ENCODE results near the gene COL18A1.

The COL18A1 gene

GRCh38 chr21:45536301-45537081 is 131.5 kb downstream of the COL18A1 start:
- no peak overlapping the region for H3K27ac ChIP-seq (replicated peaks; ENCODE audit: low read length)
- H2AFZ ChIP-seq (ENCODE audit: low read length), result no peak overlapping the region
- no peaks in the 10 kb centered on the region for H3K27me3 ChIP-seq (ENCODE audit: control insufficient read depth in 3 of 3, insufficient read depth in 3 of 3, low read depth in 1 of 3, low read length in 3 of 3)
- H3K4me3 ChIP-seq (ENCODE audit: low read length in 2 of 2), result no peak overlapping the region
- H2BK15ac ChIP-seq (ENCODE audit: low read length), result no peak overlapping the region
- H3K4me2 ChIP-seq (ENCODE audit: insufficient read depth, low read length, poor library complexity, severe bottlenecking), result no peak overlapping the region
- H3K4ac ChIP-seq (ENCODE audit: low read length), result no peak overlapping the region
- WGBS, 2 donors (ENCODE audit: extremely low coverage in 2 of 2, insufficient read length in 2 of 2, insufficient replicate concordance in 1 of 2), result no CpG with 5 or more reads among the region's 31 CpGs
- peaks cover 5 to 9% of the 10 kb centered on the region in 2 donors for H3K4me1 ChIP-seq (ENCODE audit: control insufficient read depth in 2 of 2, insufficient read depth in 1 of 2, low read depth in 1 of 2, low read length in 2 of 2)
- no peak overlapping the region for H2BK5ac ChIP-seq (ENCODE audit: low read length)
- no peaks in the 10 kb centered on the region for H3K9me3 ChIP-seq (replicated peaks in 1 of 2; ENCODE audit: control insufficient read depth in 2 of 2, insufficient read depth in 1 of 2, low read depth in 1 of 2, low read length in 2 of 2)
- no peak overlapping the region for H2AK5ac ChIP-seq (ENCODE audit: low read depth, low read length)
- H3K79me1 ChIP-seq (ENCODE audit: low read depth, low read length), result peaks cover 45% of the 10 kb centered on the region
- peak overlapping the region; percentile 37 for H3K23ac ChIP-seq (ENCODE audit: low read depth, low read length, poor library complexity)
- H2BK12ac ChIP-seq (ENCODE audit: low read length), result no peak overlapping the region
- DNase-seq (ENCODE audit: low spot score), result no peak
- no peak overlapping the region for H4K91ac ChIP-seq (ENCODE audit: low read depth, low read length, poor library complexity)
- no peak overlapping the region for H3K14ac ChIP-seq (ENCODE audit: low read length)
- peak overlapping the region; percentile 60 for H3K9ac ChIP-seq (ENCODE audit: low read depth, low read length, poor library complexity)
- peak overlapping the region; percentile 45 for H3K18ac ChIP-seq (ENCODE audit: low read length)
- H4K8ac ChIP-seq (ENCODE audit: low read depth, low read length), result no peak overlapping the region
- H3K36me3 ChIP-seq (replicated peaks in 1 of 2; ENCODE audit: control insufficient read depth in 2 of 2, insufficient read depth in 2 of 2, low read length in 2 of 2), result peaks cover 0 to 13% of the 10 kb centered on the region in 2 donors
- H2BK120ac ChIP-seq (ENCODE audit: low read depth, low read length), result no peak overlapping the region

DNA sequence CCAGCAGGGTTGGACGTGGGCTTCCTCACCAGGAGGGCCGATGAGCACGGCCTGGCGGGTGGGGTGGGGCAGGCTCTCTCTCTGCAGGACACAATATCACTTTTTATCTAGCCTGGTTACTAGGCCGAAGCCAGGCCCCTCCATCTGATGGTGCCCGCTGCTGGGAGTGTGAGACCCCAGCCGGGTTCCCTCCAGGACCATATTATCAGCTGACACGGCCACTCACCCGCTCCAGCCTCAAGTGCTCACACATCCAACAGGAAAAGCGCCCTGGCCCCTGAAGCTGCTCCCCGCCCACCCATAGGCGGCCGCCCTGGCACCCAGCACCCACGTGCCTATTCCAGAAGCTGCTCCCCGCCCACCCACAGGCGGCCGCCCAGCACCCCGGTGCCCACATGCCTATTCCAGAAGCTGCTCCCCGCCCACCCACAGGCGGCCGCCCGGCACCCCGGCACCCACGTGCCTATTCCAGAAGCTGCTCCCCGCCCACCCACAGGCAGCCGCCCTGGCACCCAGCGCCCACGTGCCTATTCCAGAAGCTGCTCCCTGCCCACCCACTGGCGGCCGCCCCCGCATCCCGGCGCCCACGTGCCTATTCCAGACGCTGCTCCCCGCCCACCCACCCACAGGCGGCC is 132.3 kb downstream of the COL18A1 start:
- no peak for DNase-seq (ENCODE audit: low spot score)
- Histone ChIP-seq H3K23ac (ENCODE audit: low read depth, low read length, poor library complexity) (no peak overlapping the region), H3K9ac (ENCODE audit: low read depth, low read length, poor library complexity) (no peak overlapping the region), H3K4me2 (ENCODE audit: insufficient read depth, low read length, poor library complexity, severe bottlenecking) (no peak overlapping the region), H2BK12ac (ENCODE audit: low read length) (no peak overlapping the region), H4K8ac (ENCODE audit: low read depth, low read length) (no peak overlapping the region), H2AFZ (ENCODE audit: low read length) (no peak overlapping the region), H3K79me1 (ENCODE audit: low read depth, low read length) (peaks cover 41% of the 10 kb centered on the region), H4K91ac (ENCODE audit: low read depth, low read length, poor library complexity) (no peak overlapping the region), H3K18ac (ENCODE audit: low read length) (no peak overlapping the region), H3K4me3 (ENCODE audit: low read length in 2 of 2) (no peak overlapping the region), H2BK5ac (ENCODE audit: low read length) (no peak overlapping the region), H3K27ac (replicated peaks; ENCODE audit: low read length) (no peak overlapping the region), H3K9me3 (replicated peaks in 1 of 2; ENCODE audit: control insufficient read depth in 2 of 2, insufficient read depth in 1 of 2, low read depth in 1 of 2, low read length in 2 of 2) (no peaks in the 10 kb centered on the region), H2AK5ac (ENCODE audit: low read depth, low read length) (no peak overlapping the region), H3K27me3 (ENCODE audit: control insufficient read depth in 3 of 3, insufficient read depth in 3 of 3, low read depth in 1 of 3, low read length in 3 of 3) (no peaks in the 10 kb centered on the region), H3K4ac (ENCODE audit: low read length) (no peak overlapping the region), H3K36me3 (replicated peaks in 1 of 2; ENCODE audit: control insufficient read depth in 2 of 2, insufficient read depth in 2 of 2, low read length in 2 of 2) (peaks cover 0 to 7% of the 10 kb centered on the region in 2 donors), H2BK120ac (ENCODE audit: low read depth, low read length) (no peak overlapping the region), H3K14ac (ENCODE audit: low read length) (no peak overlapping the region), H3K4me1 (ENCODE audit: control insufficient read depth in 2 of 2, insufficient read depth in 1 of 2, low read depth in 1 of 2, low read length in 2 of 2) (peaks cover 7 to 10% of the 10 kb centered on the region in 2 donors), H2BK15ac (ENCODE audit: low read length) (no peak overlapping the region)
- WGBS, 2 donors (ENCODE audit: extremely low coverage in 2 of 2, insufficient read length in 2 of 2, insufficient replicate concordance in 1 of 2), result no CpG with 5 or more reads among the region's 37 CpGs

DNA sequence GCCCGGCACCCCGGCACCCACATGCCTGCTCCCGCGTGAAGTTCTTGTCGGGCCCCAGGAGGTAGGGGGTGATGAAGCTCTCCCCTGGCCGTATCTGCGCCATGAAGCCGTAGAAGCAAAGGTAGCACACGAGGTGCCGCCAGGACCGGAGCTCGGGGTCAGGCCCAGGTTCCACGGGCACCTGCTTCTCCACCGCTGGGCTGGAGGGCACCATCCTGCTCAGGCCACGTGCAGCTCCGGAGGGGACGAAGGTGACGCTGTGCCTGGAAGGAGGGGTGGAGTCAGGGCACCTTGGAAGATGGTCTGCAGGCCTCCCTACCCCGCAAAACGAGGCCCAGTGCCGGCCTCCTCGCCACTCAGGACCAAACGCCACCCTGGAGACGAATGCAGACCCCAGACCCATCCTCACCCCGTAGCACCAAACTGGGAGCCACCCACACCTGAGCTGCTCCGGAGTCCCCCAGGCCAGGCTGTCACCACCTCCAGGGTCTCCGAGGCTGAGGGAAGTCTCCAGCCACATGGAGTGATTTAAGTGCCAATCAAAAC is 132.9 kb downstream of the COL18A1 start:
- Histone ChIP-seq H2AFZ (ENCODE audit: low read length) (no peak overlapping the region), H3K18ac (ENCODE audit: low read length) (peak overlapping the region; percentile 38), H3K4me2 (ENCODE audit: insufficient read depth, low read length, poor library complexity, severe bottlenecking) (no peak overlapping the region), H3K36me3 (replicated peaks in 1 of 2; ENCODE audit: control insufficient read depth in 2 of 2, insufficient read depth in 2 of 2, low read length in 2 of 2) (peaks cover 0 to 7% of the 10 kb centered on the region in 2 donors), H2AK5ac (ENCODE audit: low read depth, low read length) (no peak overlapping the region), H3K27me3 (ENCODE audit: control insufficient read depth in 3 of 3, insufficient read depth in 3 of 3, low read depth in 1 of 3, low read length in 3 of 3) (no peaks in the 10 kb centered on the region), H3K4me3 (ENCODE audit: low read length in 2 of 2) (no peak overlapping the region), H4K8ac (ENCODE audit: low read depth, low read length) (no peak overlapping the region), H4K91ac (ENCODE audit: low read depth, low read length, poor library complexity) (no peak overlapping the region), H2BK15ac (ENCODE audit: low read length) (no peak overlapping the region), H3K9me3 (replicated peaks in 1 of 2; ENCODE audit: control insufficient read depth in 2 of 2, insufficient read depth in 1 of 2, low read depth in 1 of 2, low read length in 2 of 2) (no peaks in the 10 kb centered on the region), H3K23ac (ENCODE audit: low read depth, low read length, poor library complexity) (peak overlapping the region; percentile 43), H3K14ac (ENCODE audit: low read length) (no peak overlapping the region), H3K4me1 (ENCODE audit: control insufficient read depth in 2 of 2, insufficient read depth in 1 of 2, low read depth in 1 of 2, low read length in 2 of 2) (peaks cover 7 to 10% of the 10 kb centered on the region in 2 donors), H3K27ac (replicated peaks; ENCODE audit: low read length) (no peak overlapping the region), H3K79me1 (ENCODE audit: low read depth, low read length) (peaks cover 41% of the 10 kb centered on the region), H3K4ac (ENCODE audit: low read length) (no peak overlapping the region), H2BK5ac (ENCODE audit: low read length) (no peak overlapping the region), H2BK12ac (ENCODE audit: low read length) (peak overlapping the region; percentile 41), H3K9ac (ENCODE audit: low read depth, low read length, poor library complexity) (peak overlapping the region; percentile 60), H2BK120ac (ENCODE audit: low read depth, low read length) (no peak overlapping the region)
- no CpG with 5 or more reads among the region's 27 CpGs for WGBS, 2 donors (ENCODE audit: extremely low coverage in 2 of 2, insufficient read length in 2 of 2, insufficient replicate concordance in 1 of 2)
- no peak for DNase-seq (ENCODE audit: low spot score)
